Caco-2 (cell line): ENCODE results near the gene TXNRD1. TPM values are rescaled to one million over a fixed set of nuclear protein-coding genes. Genes with fewer than 3 reads are reported as not detected.

Experiments used
- BruUV-seq: library from RNA; stranded (reverse); fragments of 400-500 nt; replicated peaks from 2 replicates; lab custom pipeline; 2021; lab: Mats Ljungman, UMichigan
- CTCF ChIA-PET: fragments of 300-600 bp; sonication (Branson Sonifier 250); formaldehyde crosslinking; loops from one replicate; lab custom pipeline; 2022; ENCODE audit warnings: antibody characterized with exemption; lab: Charles Lee
- POLR2A ChIA-PET: fragments of 300-600 bp; sonication (Branson Sonifier 250); formaldehyde crosslinking; loops from one replicate; lab custom pipeline; 2022; ENCODE audit warnings: antibody characterized with exemption; lab: Charles Lee
- DNase-seq, 2 experiments: peaks; one replicate each; pipeline versions ENCODE4 v3.0.0 to v3.0.0-alpha.2; 2020 to 2022
- H3K27me3 ChIP-seq: replicated peaks from 2 replicates; pipeline ENCODE4 v1.6.0; 2011; ENCODE audit warnings: low read length; ENCODE audit not compliant: control insufficient read depth, insufficient read depth
- H3K36me3 ChIP-seq: 2 replicates; pipeline ENCODE4 v1.5.1; 2011; ENCODE audit warnings: low read length; ENCODE audit not compliant: control insufficient read depth, insufficient read depth
- H3K4me1 ChIP-seq: fragments of 250-450 bp; sonication (Bioruptor Pico); 2 replicates; pipeline ENCODE4 v1.5.1; 2020; ENCODE audit warnings: mild to moderate bottlenecking
- H3K4me3 ChIP-seq: 2 replicates; pipeline ENCODE4 v1.5.1; 2011; ENCODE audit warnings: low read depth, mild to moderate bottlenecking, control low read depth, low read length
- H3K9me3 ChIP-seq: fragments of 250-450 bp; sonication (Bioruptor Pico); 2 replicates; pipeline ENCODE4 v1.5.1; 2020; ENCODE audit warnings: mild to moderate bottlenecking, moderate library complexity
- H3K27ac Mint-ChIP-seq: one replicate; pipeline ENCODE4 v1.8.0; 2022; ENCODE audit warnings: mixed read lengths; ENCODE audit not compliant: unreplicated experiment
- H3K27me3 Mint-ChIP-seq: one replicate; pipeline ENCODE4 v1.8.0; 2022; ENCODE audit warnings: mixed read lengths; ENCODE audit not compliant: insufficient read depth, unreplicated experiment
- H3K36me3 Mint-ChIP-seq: one replicate; pipeline ENCODE4 v1.8.0; 2022; ENCODE audit warnings: mild to moderate bottlenecking, mixed read lengths; ENCODE audit not compliant: insufficient read depth, unreplicated experiment
- H3K4me1 Mint-ChIP-seq: one replicate; pipeline ENCODE4 v1.8.0; 2022; ENCODE audit warnings: low read depth, mixed read lengths; ENCODE audit not compliant: unreplicated experiment
- H3K4me3 Mint-ChIP-seq: one replicate; pipeline ENCODE4 v1.8.0; 2022; ENCODE audit warnings: mild to moderate bottlenecking, moderate library complexity, mixed read lengths; ENCODE audit not compliant: unreplicated experiment
- H3K9me3 Mint-ChIP-seq: one replicate; pipeline ENCODE4 v1.8.0; 2022; ENCODE audit warnings: mixed read lengths; ENCODE audit not compliant: unreplicated experiment
- CTCF ChIP-seq, 2 experiments: fragments of 200-600 bp in 1 of 2; IDR thresholded peaks; 1 replicate in 1 of 2; 2 replicates in 1 of 2; pipeline versions ENCODE4 v1.5.1 to v1.8.0; 2011 to 2022; ENCODE audit warnings: antibody characterized with exemption in 1 of 2, control low read depth in 1 of 2, inconsistent platforms in 1 of 2, low read depth in 1 of 2, low read length in 1 of 2, mild to moderate bottlenecking in 1 of 2, moderate library complexity in 1 of 2; ENCODE audit not compliant: insufficient read depth in 1 of 2, severe bottlenecking in 1 of 2, unreplicated experiment in 1 of 2
- intact Hi-C: fragments of 100-400 bp; cut with micrococcal nuclease; formaldehyde crosslinking; loops from one replicate; pipeline ENCODE4 v1.10.0; 2022; ENCODE audit not compliant: unreplicated experiment
- total RNA-seq: library from RNA; stranded (reverse); gene quantifications from 2 replicates; pipeline ENCODE4 v1.2.3, GENCODE V29; 2022

Gene TXNRD1
- total RNA-seq, 1 experiment from 2014 or later, result 115 TPM

DNA sequence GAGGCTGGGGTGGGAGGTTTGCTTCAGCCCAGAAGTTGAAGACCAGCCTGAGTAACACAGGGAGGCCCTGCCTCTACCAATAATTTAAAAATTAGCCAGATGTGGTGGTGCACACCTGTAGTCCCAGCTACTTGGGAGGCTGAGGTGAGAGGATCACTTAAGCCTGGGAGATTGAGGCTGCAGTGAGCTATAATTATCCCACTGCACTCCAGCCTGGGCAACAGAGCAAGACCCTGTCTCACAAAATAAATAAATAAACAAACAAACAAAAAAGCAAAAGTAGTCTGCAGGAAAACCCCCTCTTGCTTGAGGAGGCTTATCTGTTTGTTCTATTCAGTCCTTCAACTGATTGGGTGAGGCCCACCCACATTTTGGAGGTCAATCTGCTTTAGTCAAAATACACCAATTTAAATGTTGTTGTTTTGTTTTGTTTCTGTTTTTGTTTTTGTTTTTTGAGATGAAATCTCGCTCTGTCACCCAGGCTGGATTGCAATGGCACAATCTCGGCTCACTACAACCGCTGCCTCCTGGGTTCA is 24.9 kb upstream of the TXNRD1 start:
- Histone ChIP-seq H3K27me3 (no peaks in the 10 kb centered on the region), H3K9me3 (no peaks in the 10 kb centered on the region), H3K4me3 (no peak overlapping the region), H3K36me3 (no peaks in the 10 kb centered on the region), H3K4me1 (no peaks in the 10 kb centered on the region)
- ChIA-PET CTCF (no interaction called here), POLR2A (no interaction called here)
- BruUV-seq, result no TSS peak
- no peak overlapping the region for H3K27ac Mint-ChIP-seq
- H3K4me1 Mint-ChIP-seq, result no peaks in the 10 kb centered on the region
- H3K4me3 Mint-ChIP-seq, result no peak overlapping the region
- no peak for DNase-seq
- no peaks in the 10 kb centered on the region for H3K36me3 Mint-ChIP-seq
- H3K9me3 Mint-ChIP-seq, result no peaks in the 10 kb centered on the region
- H3K27me3 Mint-ChIP-seq, result peaks cover 4% of the 10 kb centered on the region
- TF ChIP-seq CTCF (IDR thresholded peaks at IDR 0.05; ENCODE audit: insufficient read depth in 1 of 2, low read depth in 1 of 2, low read length in 1 of 2, severe bottlenecking in 1 of 2, unreplicated experiment in 1 of 2), result no peak
- intact Hi-C loops, result no loop called here

- Mint-ChIP-seq H3K27me3 (peaks cover 14% of the 10 kb centered on the region), H3K36me3 (peaks cover 5% of the 10 kb centered on the region), H3K27ac (no peak overlapping the region), H3K4me3 (no peak overlapping the region), H3K9me3 (peaks cover 19% of the 10 kb centered on the region), H3K4me1 (no peaks in the 10 kb centered on the region)
- intact Hi-C loops, result no loop called here
- H3K4me3 ChIP-seq, result no peak overlapping the region
- ChIA-PET CTCF (no interaction called here), POLR2A (no interaction called here)
- H3K4me1 ChIP-seq, result no peaks in the 10 kb centered on the region
- no peak for TF ChIP-seq CTCF (IDR thresholded peaks at IDR 0.05; ENCODE audit: insufficient read depth in 1 of 2, low read depth in 1 of 2, low read length in 1 of 2, severe bottlenecking in 1 of 2, unreplicated experiment in 1 of 2)
- no peaks in the 10 kb centered on the region for H3K36me3 ChIP-seq
- DNase-seq, result no peak
- BruUV-seq, result no TSS peak
- H3K9me3 ChIP-seq, result peaks cover 3% of the 10 kb centered on the region; the same call in 1 of the 2 replicates
- no peaks in the 10 kb centered on the region for H3K27me3 ChIP-seq
These were observed 18.3 kb upstream of the TXNRD1 start for GRCh38 chr12:104197264-104197663.

DNA sequence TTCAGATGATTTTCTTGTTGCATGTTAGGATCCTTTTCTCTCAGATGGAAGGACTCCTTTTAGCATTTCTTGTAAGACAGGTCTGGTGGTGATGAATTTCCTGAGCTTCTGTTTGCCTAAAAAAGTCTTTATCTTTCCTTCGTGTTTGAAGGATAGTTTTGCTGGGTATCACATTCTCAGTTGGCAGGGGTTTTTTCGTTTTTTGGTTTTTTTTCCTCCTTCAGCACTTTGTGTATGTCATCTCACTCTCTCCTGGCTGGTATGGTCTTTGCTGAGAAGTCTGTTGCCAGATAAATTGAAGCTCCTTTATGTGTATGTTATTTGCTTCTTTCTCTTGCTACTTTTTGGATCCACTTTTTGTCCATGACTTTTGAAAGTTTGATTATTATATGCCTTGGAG is 15.6 kb upstream of the TXNRD1 start:
- no peak for TF ChIP-seq CTCF (IDR thresholded peaks at IDR 0.05; ENCODE audit: insufficient read depth in 1 of 2, low read depth in 1 of 2, low read length in 1 of 2, severe bottlenecking in 1 of 2, unreplicated experiment in 1 of 2)
- intact Hi-C loops, result loop anchor here (2.0 kb wide), 1 partner anchor 853 kb away; no protein-coding TSS in a partner anchor
- no peaks in the 10 kb centered on the region for H3K4me1 ChIP-seq
- no peak for DNase-seq
- no peak overlapping the region for H3K4me3 ChIP-seq
- no peak overlapping the region for H3K27ac Mint-ChIP-seq
- ChIA-PET CTCF (no interaction called here), POLR2A (no interaction called here)
- H3K36me3 ChIP-seq, result no peaks in the 10 kb centered on the region
- H3K4me3 Mint-ChIP-seq, result no peak overlapping the region
- H3K27me3 Mint-ChIP-seq, result peaks cover 12% of the 10 kb centered on the region
- H3K4me1 Mint-ChIP-seq, result no peaks in the 10 kb centered on the region
- H3K27me3 ChIP-seq, result no peaks in the 10 kb centered on the region
- peaks cover 3% of the 10 kb centered on the region; the same call in 1 of the 2 replicates for H3K9me3 ChIP-seq
- no TSS peak for BruUV-seq
- peaks cover 5% of the 10 kb centered on the region for H3K36me3 Mint-ChIP-seq
- H3K9me3 Mint-ChIP-seq, result peaks cover 19% of the 10 kb centered on the region
